CD4-positive, alpha-beta T cell treated with Interleukin-4 for 4 hours (primary cell): ENCODE measurements around the gene RAI14.
"Not testable (repeated sequence)": the region's sequence is repeated elsewhere in the genome, so short reads cannot be mapped to it uniquely, and the experiment has no call there.

Experiments
- DNase-seq: peaks from one replicate; pipeline ENCODE4 v3.0.0-alpha.2; 2020

The RAI14 gene

DNA sequence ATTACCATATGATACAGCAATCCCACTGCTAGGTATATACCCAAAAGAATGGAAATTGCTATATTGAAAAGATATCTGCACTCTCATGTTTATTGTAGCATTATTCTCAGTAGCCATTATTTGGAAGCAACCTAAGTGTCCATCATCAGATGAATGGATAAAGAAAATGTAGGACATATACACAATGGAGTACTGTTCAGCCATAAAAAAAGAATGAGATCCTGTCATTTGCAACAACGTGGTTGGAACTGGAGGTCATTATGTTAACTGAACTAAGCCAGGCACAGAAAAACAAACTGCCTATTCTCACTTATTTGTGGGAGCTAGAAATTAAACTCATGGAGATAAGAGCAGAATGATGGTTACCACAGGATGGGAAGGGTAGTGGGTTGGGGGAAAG lies 119.8 kb downstream of the RAI14 start:
- no peak for DNase-seq

- no peak for DNase-seq
These were observed 122.1 kb downstream of the RAI14 start for GRCh38 chr5:34778091-34778850.

- DNase-seq, result not testable (repeated sequence)
These were observed 127.8 kb downstream of the RAI14 start for GRCh38 chr5:34783892-34784291.

DNA sequence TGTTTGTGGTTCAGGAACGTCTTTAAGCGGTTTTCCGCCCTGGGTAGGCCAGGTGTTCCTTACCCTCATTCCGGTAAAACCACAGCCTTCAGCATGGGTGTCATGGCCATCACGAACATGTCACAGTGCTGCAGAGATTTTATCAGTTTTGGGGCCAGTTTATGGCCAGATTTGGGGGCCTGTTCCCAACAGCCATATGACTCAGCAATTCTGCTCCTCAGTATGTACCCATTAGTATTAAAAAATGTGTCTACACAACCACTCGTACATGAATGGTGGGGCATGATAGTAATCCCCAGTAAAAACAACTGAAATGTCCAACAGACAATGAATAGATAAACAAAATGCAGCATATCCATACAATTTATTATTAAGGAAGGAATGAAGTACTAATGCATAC lies 130.9 kb downstream of the RAI14 start:
- no peak for DNase-seq

DNA sequence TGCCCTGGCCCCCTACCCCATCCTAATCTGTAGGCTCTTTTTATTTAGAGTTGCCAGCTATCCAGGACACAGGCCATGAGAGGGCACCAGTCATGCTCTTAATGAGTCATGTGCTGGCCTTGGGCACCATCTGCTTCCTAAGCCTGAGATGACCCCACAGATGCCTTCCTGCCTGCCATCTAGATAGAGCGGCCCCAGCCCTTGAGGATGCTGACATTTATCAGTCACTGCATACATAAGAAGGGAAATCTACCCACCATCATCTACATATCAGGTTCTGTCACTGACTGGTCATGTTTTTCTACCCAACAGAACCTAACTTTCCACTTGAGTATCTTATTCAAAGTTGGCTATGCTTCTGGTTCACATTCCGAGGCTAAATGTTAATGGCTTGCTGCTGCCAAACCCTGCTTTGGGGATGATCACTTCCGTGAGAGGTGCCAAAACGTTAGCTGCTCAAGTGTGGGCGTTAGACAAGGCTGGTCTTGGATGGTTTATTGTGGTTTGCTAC lies 132.9 kb downstream of the RAI14 start:
- no peak for DNase-seq

GRCh38 chr5:34789639-34790038 lies 133.5 kb downstream of the RAI14 start:
- no peak for DNase-seq

- DNase-seq, result no peak
These were observed 133.9 kb downstream of the RAI14 start for GRCh38 chr5:34790069-34790468.

DNA sequence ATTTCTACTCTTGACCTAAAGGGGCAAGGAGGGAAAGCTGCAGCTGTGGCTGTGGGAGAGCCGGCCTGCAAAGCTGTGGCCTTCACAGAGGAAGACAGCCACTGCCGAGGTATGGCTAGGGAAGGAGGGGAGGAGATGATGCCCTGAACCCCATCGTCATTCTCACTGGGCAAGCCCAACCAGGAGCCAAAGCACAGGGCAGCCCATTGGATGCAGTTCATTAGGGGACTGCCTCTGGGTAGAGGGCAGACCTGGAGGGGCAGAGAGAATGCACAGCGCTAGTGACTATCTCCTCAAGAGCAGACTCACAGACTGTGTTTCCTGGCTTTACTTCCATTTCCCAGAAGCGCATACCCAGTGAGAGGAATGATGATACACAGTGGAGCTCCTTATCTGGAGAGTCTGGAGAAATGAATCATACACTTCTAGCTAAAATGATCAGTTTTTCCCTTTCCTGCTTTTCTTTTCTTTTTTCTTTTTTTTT lies 135.7 kb downstream of the RAI14 start:
- no peak for DNase-seq

GRCh38 chr5:34802834-34803563 lies 146.9 kb downstream of the RAI14 start:
- DNase-seq, result no peak

DNA sequence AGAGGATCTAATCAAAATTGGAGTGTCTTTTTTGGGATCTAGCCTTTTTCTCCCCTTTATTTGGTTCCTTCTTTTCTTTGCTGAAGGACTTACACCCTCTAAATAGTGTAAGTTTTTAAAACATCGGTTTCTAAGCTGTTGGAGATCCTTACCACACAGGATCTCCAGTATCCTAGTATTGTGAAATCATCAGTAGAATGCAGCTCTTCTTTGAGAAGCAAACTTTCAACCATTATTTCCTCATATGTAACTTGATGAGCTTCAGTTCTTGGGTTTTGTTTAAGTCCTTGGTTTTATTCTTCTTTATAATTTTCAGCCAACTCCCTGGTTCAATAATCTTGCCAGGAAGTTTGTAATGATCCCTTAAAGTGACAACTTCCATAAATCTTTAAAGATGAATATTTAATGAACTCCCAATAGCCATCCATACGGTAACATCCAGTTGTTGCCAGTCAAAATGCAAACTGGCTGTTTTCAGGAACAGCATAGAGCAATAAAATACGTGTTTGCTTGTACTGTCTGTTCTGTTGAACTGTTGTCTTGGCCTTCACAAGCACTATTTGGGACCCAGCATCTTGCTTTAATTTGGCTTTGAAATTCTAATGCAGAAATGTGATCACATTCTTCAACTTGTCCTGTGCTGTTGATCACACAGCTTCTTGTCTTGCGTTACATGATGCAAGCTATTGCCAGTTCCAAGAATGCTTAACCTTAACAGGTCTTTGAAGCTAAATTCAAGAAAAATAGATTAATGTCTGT lies 148.0 kb downstream of the RAI14 start:
- DNase-seq, result no peak

- no peak for DNase-seq
These were observed 148.8 kb downstream of the RAI14 start for GRCh38 chr5:34804913-34805312.

DNA sequence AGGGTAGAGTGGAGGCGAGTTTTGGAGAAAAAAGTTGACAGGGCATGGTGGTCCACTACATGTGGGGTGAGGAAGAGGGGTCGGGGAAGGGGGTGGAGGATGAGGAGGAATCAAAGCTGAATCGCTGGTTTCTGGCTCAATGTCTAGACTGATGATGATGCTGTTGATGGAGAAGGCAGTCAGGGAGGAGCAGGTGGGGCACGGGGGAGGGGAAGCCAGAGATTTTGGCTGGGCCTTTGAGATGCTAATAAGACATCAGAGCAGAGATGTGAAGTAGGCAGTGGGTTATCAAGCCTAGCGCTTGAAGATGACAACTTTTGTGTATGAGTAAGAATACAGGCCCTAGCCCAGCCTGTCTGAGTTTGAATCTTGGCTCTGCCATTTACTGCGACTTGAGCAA lies 150.4 kb downstream of the RAI14 start:
- no peak for DNase-seq

DNA sequence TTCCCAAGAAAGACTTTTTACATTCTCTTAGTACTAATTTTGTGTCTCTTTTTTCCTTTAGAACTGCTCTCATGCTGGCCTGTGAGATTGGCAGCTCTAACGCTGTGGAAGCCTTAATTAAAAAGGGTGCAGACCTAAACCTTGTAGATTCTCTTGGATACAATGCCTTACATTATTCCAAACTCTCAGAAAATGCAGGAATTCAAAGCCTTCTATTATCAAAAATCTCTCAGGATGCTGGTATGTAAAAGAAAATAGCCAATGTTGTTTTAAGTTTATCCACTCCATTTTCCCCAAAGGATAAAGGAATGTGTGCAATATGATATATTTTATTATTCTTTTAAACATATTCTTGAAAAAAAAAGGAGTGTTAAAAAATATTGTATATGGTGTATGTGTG lies 155.6 kb downstream of the RAI14 start:
- DNase-seq, result no peak

DNA sequence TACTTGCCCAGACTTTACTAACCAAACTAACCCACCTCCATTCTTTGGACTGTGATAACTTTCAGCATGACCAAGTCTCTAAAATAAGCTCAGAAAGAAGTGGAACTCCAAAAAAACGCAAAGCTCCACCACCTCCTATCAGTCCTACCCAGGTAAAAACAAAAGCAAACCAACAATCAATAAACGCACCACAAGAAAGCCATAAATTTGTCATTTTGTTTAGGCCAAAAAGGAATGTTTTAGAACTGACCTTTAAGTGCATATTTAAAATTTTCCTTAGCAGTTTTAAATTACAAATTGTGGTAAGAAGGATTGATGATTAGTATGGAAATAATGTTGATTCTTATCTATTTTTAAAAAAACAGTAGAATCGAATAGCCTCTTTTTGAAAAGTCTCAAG lies 157.4 kb downstream of the RAI14 start:
- DNase-seq, result no peak

DNA sequence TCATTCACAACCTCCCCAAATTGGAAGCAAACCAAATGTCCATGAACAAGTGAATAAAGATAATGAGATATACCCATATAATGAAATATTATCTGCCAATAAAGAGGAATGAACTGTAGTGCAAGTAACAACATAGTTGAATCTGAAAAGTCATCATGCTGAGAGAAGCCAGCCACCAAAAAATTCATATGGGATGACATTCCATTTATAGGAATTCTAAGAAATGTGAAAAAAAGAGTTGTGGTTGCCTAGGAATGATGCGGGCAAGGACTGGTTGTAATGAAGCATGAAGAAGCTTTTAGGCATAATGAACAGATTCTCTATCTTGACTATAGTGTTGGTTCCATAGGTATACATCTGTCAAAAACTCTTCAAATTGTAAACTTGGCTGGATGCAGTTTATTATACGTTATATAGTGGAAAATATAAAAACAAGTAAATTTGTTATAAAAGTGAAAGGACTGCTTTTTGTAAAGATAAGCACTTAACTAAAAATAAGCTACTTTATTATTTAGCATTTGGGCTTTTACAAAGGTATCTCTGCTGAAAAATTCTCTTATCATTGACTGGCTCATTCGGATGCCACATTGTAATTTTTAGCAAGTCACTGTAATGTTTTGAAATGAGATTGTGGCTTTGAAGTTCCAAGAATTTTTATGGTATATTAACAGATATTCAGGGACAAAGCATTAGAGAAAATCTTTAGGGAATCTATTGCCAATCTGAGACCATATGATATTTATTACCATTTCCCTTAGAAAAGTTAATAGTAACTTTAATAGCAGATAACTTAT lies 161.6 kb downstream of the RAI14 start:
- DNase-seq, result no peak

DNA sequence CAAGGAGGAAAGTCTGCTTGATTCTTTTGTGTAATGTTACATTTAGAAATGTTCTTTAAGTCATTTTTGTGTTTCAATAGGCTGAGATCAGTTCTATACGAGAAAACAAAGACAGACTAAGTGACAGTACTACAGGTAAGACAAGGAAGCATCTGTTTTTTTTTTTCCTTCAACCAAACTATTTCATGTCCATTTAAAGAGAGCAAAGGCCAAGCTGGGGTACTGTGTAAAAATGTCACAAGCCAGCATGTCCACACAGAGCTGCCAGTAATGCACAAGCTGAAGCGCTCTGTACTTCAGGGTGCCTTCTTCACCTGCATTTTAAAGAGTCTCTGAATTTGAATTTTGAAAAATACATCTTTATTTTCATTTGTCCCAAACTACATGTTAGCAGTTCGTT lies 162.6 kb downstream of the RAI14 start:
- DNase-seq, result no peak

DNA sequence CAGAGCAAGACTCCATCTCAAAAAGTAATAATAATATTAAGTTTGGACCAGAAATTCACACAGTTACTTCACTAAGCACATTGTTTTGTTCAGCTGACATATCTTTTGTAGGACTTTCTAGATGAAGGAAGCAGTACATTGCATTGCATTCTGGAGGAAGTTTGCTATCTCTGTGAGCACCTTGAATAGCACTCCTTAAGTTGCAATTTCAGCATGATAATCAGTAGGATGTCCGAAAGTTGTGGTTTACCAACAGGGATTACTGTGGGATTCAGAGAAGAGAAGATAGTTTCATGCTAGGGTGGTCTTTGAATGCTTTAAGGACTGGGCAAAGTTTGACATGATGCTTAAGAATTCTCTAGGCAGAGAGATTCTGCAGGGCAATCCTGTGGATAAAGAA lies 164.5 kb downstream of the RAI14 start:
- no peak for DNase-seq

GRCh38 chr5:34822956-34823715 lies 167.0 kb downstream of the RAI14 start:
- no peak for DNase-seq

DNA sequence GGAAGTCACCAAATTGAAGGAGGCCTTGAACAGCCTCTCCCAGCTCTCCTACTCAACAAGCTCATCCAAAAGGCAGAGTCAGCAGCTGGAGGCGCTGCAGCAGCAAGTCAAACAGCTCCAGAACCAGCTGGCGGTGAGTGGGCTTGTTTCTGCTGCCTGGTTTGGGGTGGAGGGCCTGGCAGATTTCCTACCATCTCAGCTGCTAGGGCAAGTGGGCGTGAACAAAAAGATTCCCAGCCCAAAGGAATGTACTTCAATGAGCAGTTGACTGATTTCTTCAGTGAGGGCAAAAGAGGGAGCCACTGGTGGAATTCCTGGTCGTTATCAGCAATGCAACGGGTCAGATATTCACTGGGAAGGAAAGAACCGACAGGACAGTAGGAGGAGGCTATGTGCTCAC lies 170.2 kb downstream of the RAI14 start:
- no peak for DNase-seq

DNA sequence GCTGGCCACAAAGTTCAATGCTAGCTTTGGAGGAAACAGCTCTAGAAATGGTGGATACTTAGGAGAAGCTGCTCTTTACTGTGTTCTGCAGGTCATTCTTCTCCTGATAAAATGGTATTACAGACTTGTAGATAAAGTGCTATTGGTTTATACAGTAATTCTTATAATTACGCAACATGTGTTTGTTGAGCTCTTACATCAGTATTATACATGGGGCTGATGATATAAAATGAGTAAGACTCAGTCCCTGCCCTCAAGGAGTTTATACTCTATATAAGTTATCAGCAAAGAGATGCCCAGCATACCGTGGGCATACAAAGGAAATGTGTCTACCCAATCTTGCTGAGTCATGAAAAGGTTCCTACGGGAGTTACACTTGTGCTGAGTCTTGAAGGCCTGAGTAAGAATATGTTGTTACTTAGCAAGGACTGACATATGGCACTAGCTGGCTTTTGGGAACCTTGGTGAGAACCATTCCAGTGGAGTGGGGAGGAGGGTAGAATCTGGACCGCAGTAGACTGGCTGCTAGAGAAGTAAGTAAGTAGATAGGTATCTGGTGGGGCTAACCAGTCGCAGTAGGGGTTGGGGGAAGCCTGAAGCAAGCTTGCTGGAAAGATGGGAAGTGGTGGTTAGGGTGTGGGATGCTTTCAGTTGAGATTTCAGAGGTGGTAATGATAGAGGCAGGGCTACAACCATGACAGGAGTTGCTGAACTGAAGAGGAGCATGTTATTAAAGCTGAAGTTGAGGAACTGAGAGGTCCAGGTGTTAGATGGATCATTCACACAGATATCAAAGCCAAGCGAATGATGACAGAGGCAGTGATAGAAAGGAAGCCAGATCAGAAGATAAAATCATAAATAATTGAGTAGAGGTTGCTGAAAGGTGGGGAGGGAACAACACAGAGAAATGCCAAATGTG lies 171.7 kb downstream of the RAI14 start:
- DNase-seq, result no peak

- not testable (repeated sequence) for DNase-seq
These were observed 174.7 kb downstream of the RAI14 start for GRCh38 chr5:34830827-34831226.
